MM.1S (cell line): ENCODE results near the gene COL2A1.

ENCODE experiments used
- DNase-seq: peaks from one replicate; pipeline ENCODE4 v3.0.0-alpha.2; 2015
- H2AFZ ChIP-seq: fragments of 300-600 bp; sonication (generic); 2 replicates; pipeline ENCODE4 v1.6.0; 2016; ENCODE audit warnings: antibody characterized with exemption, low read length
- H3F3A ChIP-seq: fragments of 300-600 bp; sonication (generic); 2 replicates; pipeline ENCODE4 v1.6.1; 2016; ENCODE audit warnings: mild to moderate bottlenecking, antibody characterized with exemption, low read length, moderate library complexity, mixed read lengths; ENCODE audit not compliant: insufficient read depth
- H3K27ac ChIP-seq: fragments of 300-600 bp; sonication (generic); 2 replicates; pipeline ENCODE4 v1.5.1; 2016; ENCODE audit warnings: mild to moderate bottlenecking, low read length
- H3K27me3 ChIP-seq: fragments of 300-600 bp; sonication (generic); replicated peaks from 2 replicates; pipeline ENCODE4 v1.6.0; 2016; ENCODE audit warnings: low read length; ENCODE audit not compliant: insufficient read depth
- H3K36me3 ChIP-seq: fragments of 300-600 bp; sonication (generic); replicated peaks from 2 replicates; pipeline ENCODE4 v1.6.1; 2016; ENCODE audit warnings: mild to moderate bottlenecking, low read length, mixed read lengths; ENCODE audit not compliant: insufficient read depth
- H3K4me1 ChIP-seq: fragments of 300-600 bp; sonication (generic); 2 replicates; pipeline ENCODE4 v1.6.1; 2016; ENCODE audit warnings: low read length, mixed read lengths
- H3K4me2 ChIP-seq: fragments of 300-600 bp; sonication (generic); 2 replicates; pipeline ENCODE4 v1.6.0; 2016; ENCODE audit warnings: low read depth, low read length
- H3K4me3 ChIP-seq: fragments of 300-600 bp; sonication (generic); 2 replicates; pipeline ENCODE4 v1.5.1; 2016; ENCODE audit warnings: low read length, mixed read lengths
- H3K79me2 ChIP-seq: fragments of 300-600 bp; sonication (generic); 2 replicates; pipeline ENCODE4 v1.6.1; 2016; ENCODE audit warnings: mixed run types, low read length, mixed read lengths
- H3K9ac ChIP-seq: fragments of 300-600 bp; sonication (generic); 2 replicates; pipeline ENCODE4 v1.6.1; 2016; ENCODE audit warnings: low read length, mixed read lengths
- H3K9me2 ChIP-seq: fragments of 300-600 bp; sonication (generic); replicated peaks from 2 replicates; pipeline ENCODE4 v1.6.1; 2016; ENCODE audit warnings: mild to moderate bottlenecking, low read length, mixed read lengths; ENCODE audit not compliant: insufficient read depth
- H3K9me3 ChIP-seq: fragments of 300-600 bp; sonication (generic); replicated peaks from 2 replicates; pipeline ENCODE4 v1.6.1; 2016; ENCODE audit warnings: mild to moderate bottlenecking, low read length, mixed read lengths; ENCODE audit not compliant: insufficient read depth
- H4K20me1 ChIP-seq: fragments of 300-600 bp; sonication (generic); 2 replicates; pipeline ENCODE4 v1.6.1; 2016; ENCODE audit warnings: mild to moderate bottlenecking, low read length, moderate library complexity, mixed read lengths; ENCODE audit not compliant: insufficient read depth
- EZH2 ChIP-seq: fragments of 300-600 bp; sonication (generic); optimal IDR thresholded peaks from 2 replicates; pipeline ENCODE3; 2017; ENCODE audit warnings: low read depth, mild to moderate bottlenecking, antibody characterized with exemption, low read length, mixed read lengths
- EZH2phosphoT487 ChIP-seq: fragments of 300-600 bp; sonication (generic); IDR thresholded peaks from 2 replicates; pipeline ENCODE4 v1.6.1; 2018; ENCODE audit warnings: antibody characterized with exemption, low read length
- TF ChIP-seq, protein P1 (sequence below): fragments of 300-600 bp; sonication (generic); IDR thresholded peaks from 2 replicates; pipeline ENCODE4 v1.5.1; 2016; ENCODE audit warnings: antibody characterized with exemption, low read length, mixed read lengths

Gene COL2A1

DNA sequence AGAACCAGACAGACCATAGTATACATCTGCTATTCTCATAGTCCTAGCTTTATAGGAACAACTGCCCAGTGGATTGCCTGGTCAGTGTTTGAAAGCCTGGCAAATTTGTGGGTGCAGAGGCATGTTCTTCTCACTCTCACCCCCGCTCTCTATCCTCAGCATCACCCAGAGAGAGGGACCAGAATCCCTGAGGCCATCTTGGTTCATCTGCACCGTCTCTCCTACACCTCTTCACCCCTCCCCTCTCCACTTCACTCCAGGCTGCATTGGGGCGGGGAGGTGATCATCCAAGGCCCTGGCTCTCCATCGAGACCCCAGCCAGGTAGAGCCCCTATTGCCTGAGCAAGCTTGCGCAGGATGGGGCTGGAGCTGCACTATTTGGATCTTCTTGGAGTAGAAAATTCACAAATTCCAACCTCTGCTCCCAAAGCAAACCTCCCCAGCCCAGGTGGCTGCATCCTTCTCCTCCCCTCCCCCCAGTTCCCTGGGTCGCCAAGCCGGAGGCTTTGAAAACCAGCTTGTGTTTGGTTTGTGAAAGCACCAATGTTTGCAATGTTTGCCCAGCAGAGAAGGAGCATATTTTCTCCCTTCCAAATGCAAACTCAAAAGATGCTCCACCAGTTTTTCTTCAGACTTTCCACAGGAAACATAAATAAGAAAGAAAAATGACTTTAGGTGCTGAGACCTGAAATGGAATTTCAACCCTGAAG lies 18.6 kb upstream of the COL2A1 start:
- no peaks in the 10 kb centered on the region for H3K9me2 ChIP-seq
- no peak overlapping the region for H2AFZ ChIP-seq
- TF ChIP-seq EZH2phosphoT487 (no peak), EZH2 (no peak)
- TF ChIP-seq, protein P1, sequence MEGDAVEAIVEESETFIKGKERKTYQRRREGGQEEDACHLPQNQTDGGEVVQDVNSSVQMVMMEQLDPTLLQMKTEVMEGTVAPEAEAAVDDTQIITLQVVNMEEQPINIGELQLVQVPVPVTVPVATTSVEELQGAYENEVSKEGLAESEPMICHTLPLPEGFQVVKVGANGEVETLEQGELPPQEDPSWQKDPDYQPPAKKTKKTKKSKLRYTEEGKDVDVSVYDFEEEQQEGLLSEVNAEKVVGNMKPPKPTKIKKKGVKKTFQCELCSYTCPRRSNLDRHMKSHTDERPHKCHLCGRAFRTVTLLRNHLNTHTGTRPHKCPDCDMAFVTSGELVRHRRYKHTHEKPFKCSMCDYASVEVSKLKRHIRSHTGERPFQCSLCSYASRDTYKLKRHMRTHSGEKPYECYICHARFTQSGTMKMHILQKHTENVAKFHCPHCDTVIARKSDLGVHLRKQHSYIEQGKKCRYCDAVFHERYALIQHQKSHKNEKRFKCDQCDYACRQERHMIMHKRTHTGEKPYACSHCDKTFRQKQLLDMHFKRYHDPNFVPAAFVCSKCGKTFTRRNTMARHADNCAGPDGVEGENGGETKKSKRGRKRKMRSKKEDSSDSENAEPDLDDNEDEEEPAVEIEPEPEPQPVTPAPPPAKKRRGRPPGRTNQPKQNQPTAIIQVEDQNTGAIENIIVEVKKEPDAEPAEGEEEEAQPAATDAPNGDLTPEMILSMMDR: no peak
- H3K9ac ChIP-seq: no peak overlapping the region
- H3K4me1 ChIP-seq: 0 out of 2 replicates have a peak, but pooled peaks cover 4% of the 10 kb centered on the region
- no peaks in the 10 kb centered on the region for H3K9me3 ChIP-seq
- H3K79me2 ChIP-seq: no peaks in the 10 kb centered on the region
- H3K27me3 ChIP-seq: no peaks in the 10 kb centered on the region
- no peak overlapping the region for H3K4me2 ChIP-seq
- no peaks in the 10 kb centered on the region for H3F3A ChIP-seq
- H3K27ac ChIP-seq: no peak overlapping the region
- no peak for DNase-seq
- H3K4me3 ChIP-seq: no peak overlapping the region
- no peaks in the 10 kb centered on the region for H3K36me3 ChIP-seq
- no peaks in the 10 kb centered on the region for H4K20me1 ChIP-seq

DNA sequence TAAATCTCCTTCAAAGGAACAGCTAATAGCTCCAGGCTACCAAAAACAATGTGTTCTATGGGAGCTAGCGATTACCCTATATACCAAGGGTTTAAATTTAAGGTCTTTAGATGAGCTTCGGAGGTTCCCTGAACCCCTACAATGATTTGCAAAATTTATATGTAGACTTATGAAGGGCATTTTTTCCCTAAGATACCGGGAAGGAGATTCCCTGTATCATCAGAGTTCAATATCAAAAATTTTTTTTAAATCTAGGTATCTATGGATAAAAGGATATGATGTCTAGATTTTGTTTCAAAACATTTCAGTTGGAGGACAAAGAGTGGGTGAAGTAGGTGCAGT lies 17.9 kb upstream of the COL2A1 start:
- no peak overlapping the region for H3K9ac ChIP-seq
- no peaks in the 10 kb centered on the region for H3K36me3 ChIP-seq
- H3K27me3 ChIP-seq: no peaks in the 10 kb centered on the region
- H2AFZ ChIP-seq: no peak overlapping the region
- H3K79me2 ChIP-seq: no peaks in the 10 kb centered on the region
- H3K4me1 ChIP-seq: 0 out of 2 replicates have a peak, but pooled peaks cover 4% of the 10 kb centered on the region
- DNase-seq: no peak
- no peaks in the 10 kb centered on the region for H3K9me3 ChIP-seq
- TF ChIP-seq, protein P1: no peak
- TF ChIP-seq EZH2: no peak
- TF ChIP-seq EZH2phosphoT487: no peak
- H4K20me1 ChIP-seq: no peaks in the 10 kb centered on the region
- H3K9me2 ChIP-seq: no peaks in the 10 kb centered on the region
- no peak overlapping the region for H3K4me3 ChIP-seq
- no peak overlapping the region for H3K4me2 ChIP-seq
- no peaks in the 10 kb centered on the region for H3F3A ChIP-seq
- no peak overlapping the region for H3K27ac ChIP-seq

GRCh38 chr12:48021485-48022179 lies 17.4 kb upstream of the COL2A1 start:
- no peak for DNase-seq
- 0 out of 2 replicates have a peak, but pooled peaks cover 4% of the 10 kb centered on the region for H3K4me1 ChIP-seq
- no peaks in the 10 kb centered on the region for H3K9me2 ChIP-seq
- H3K79me2 ChIP-seq: no peaks in the 10 kb centered on the region
- H3K36me3 ChIP-seq: no peaks in the 10 kb centered on the region
- H3K27me3 ChIP-seq: no peaks in the 10 kb centered on the region
- H3K9ac ChIP-seq: no peak overlapping the region
- H3K4me2 ChIP-seq: no peak overlapping the region
- H3K4me3 ChIP-seq: no peak overlapping the region
- TF ChIP-seq EZH2: no peak
- no peak for TF ChIP-seq EZH2phosphoT487
- TF ChIP-seq, protein P1: no peak
- no peaks in the 10 kb centered on the region for H3F3A ChIP-seq
- H3K9me3 ChIP-seq: no peaks in the 10 kb centered on the region
- no peak overlapping the region for H3K27ac ChIP-seq
- no peaks in the 10 kb centered on the region for H4K20me1 ChIP-seq
- no peak overlapping the region for H2AFZ ChIP-seq
